Testis (tissue), 3 donors: ENCODE measurements around the gene TWIST2. TPM values are rescaled to one million over a fixed set of nuclear protein-coding genes. Genes with fewer than 3 reads are reported as not detected.

ENCODE experiments used
- DNase-seq: peaks from one replicate; pipeline ENCODE4 v3.0.0-alpha.2; 2019
- H3K27ac ChIP-seq, 2 donors: fragments of 200-600 bp; sonication (generic); one replicate each; pipeline ENCODE4 v1.5.1; 2019
- H3K27me3 ChIP-seq: fragments of 200-600 bp; sonication (generic); one replicate; pipeline ENCODE4 v1.5.1; 2019
- H3K36me3 ChIP-seq: fragments of 200-600 bp; sonication (generic); one replicate; pipeline ENCODE4 v1.5.1; 2017; ENCODE audit warnings: low read depth; ENCODE audit errors: missing control alignments
- H3K4me1 ChIP-seq: fragments of 200-600 bp; sonication (generic); one replicate; pipeline ENCODE4 v1.5.1; 2019
- H3K4me3 ChIP-seq, 2 donors: fragments of 200-600 bp; sonication (generic); one replicate each; pipeline ENCODE4 v1.5.1; 2017 to 2019
- H3K9me3 ChIP-seq: fragments of 200-600 bp; sonication (generic); one replicate; pipeline ENCODE4 v1.5.1; 2017
- POLR2A ChIP-seq: fragments of 450-650 bp; IDR thresholded peaks from one replicate; pipeline ENCODE4 v1.6.1; 2017; ENCODE audit warnings: antibody characterized with exemption, mild to moderate bottlenecking, moderate library complexity
- WGBS, 2 donors: methylation state at CpG; one replicate each; pipeline ENCODE4 v1.1.5; 2018; 5-methylcytosine and 5-hydroxymethylcytosine counted together
- intact Hi-C: fragments of 100-400 bp; cut with DNase I; formaldehyde crosslinking; loops from one replicate; pipeline ENCODE4 v1.15.1; 2023; ENCODE audit warnings: low total_unique reads
- polyA plus RNA-seq: library from polyadenylated mRNA; stranded (reverse); fragments of 350-450 nt; fragmentation: Illumina TruSeq; extraction: RNeasy Lipid Tissue Mini Kit (QIAGEN cat#74804); gene quantifications from one replicate; pipeline ENCODE4 v1.2.3, GENCODE V29; 2014; ENCODE audit warnings: low read depth, low replicate concordance; ENCODE audit not compliant: insufficient read depth
- total RNA-seq, 2 donors: library from RNA; depleted of rRNA; stranded (reverse); fragments of >200 nt; gene quantifications; one replicate each; pipeline ENCODE4 v1.2.3, GENCODE V29; 2016
- TF ChIP-seq, protein P1 (sequence below), 3 experiments: fragments of 450-650 bp in 2 of 3; fragments of 200-600 bp in 1 of 3; sonication (generic) in 1 of 3; IDR thresholded peaks; one replicate each; pipeline ENCODE4 v1.5.1; 2016 to 2019; ENCODE audit warnings: antibody characterized with exemption in 3 of 3, mild to moderate bottlenecking in 2 of 3, moderate library complexity in 1 of 3

Gene TWIST2
- total and polyA plus RNA-seq, 3 donors from 2014 or later: 5.0 to 11.3 (median 10.3) TPM

DNA sequence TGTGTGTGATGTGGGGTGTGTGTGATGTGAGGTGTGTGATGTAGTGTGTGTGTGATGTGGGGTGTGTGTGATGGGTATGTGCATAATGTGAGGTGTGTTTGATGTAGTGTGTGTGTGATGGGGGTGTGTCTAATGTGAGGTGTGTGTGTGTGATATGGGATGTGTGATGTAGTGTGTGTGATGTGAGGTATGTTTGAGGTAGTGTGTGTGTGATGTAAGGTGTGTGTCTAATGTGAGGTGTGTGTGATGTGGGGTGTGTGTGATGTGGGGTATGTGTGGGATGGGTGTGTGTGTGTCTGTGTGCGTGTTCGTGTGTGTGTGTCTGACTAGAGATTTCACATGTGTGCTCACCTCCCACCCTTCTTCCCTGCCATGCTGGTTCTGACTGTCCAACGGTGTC is 56.3 kb downstream of the TWIST2 start:
- intact Hi-C loops: no loop called here
- H3K27me3 ChIP-seq: no peaks in the 10 kb centered on the region
- TF ChIP-seq, protein P1, sequence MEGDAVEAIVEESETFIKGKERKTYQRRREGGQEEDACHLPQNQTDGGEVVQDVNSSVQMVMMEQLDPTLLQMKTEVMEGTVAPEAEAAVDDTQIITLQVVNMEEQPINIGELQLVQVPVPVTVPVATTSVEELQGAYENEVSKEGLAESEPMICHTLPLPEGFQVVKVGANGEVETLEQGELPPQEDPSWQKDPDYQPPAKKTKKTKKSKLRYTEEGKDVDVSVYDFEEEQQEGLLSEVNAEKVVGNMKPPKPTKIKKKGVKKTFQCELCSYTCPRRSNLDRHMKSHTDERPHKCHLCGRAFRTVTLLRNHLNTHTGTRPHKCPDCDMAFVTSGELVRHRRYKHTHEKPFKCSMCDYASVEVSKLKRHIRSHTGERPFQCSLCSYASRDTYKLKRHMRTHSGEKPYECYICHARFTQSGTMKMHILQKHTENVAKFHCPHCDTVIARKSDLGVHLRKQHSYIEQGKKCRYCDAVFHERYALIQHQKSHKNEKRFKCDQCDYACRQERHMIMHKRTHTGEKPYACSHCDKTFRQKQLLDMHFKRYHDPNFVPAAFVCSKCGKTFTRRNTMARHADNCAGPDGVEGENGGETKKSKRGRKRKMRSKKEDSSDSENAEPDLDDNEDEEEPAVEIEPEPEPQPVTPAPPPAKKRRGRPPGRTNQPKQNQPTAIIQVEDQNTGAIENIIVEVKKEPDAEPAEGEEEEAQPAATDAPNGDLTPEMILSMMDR (IDR thresholded peaks at IDR 0.05): no peak
- TF ChIP-seq POLR2A: no peak
- no peaks in the 10 kb centered on the region for H3K4me1 ChIP-seq
- 67 to 72% methylated on average over 3 of the region's 3 CpGs for WGBS, 2 donors
- no peaks in the 10 kb centered on the region for H3K9me3 ChIP-seq
- H3K4me3 ChIP-seq: no peak overlapping the region
- no peak overlapping the region for H3K27ac ChIP-seq
- no peak for DNase-seq
- H3K36me3 ChIP-seq: no peaks in the 10 kb centered on the region

DNA sequence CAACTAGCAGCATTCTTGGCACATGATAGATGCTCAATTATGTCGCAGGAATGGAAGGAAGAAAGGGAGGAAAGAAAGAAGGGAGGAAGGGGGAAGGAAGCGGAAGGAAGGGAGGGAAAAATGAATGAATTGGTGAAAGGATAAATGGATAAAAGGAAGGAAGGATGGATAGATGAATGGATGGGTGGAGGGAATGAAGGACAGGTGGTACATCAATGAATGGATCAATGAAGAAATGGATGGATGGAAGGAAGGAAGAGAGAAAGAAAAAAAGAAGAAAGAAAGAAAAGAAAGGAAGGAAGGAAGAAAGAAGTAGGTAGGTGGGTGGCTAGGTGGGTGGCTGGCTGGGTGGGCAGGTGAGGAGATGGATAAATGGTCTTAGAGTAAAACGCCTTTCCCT is 56.8 kb downstream of the TWIST2 start:
- no peak overlapping the region for H3K27ac ChIP-seq
- no peaks in the 10 kb centered on the region for H3K36me3 ChIP-seq
- H3K9me3 ChIP-seq: no peaks in the 10 kb centered on the region
- H3K27me3 ChIP-seq: no peaks in the 10 kb centered on the region
- 70 to 73% methylated on average over 3 of the region's 3 CpGs for WGBS, 2 donors
- DNase-seq: no peak
- no peak for TF ChIP-seq POLR2A
- TF ChIP-seq, protein P1 (IDR thresholded peaks at IDR 0.05): no peak
- no peak overlapping the region for H3K4me3 ChIP-seq
- intact Hi-C loops: no loop called here
- H3K4me1 ChIP-seq: peaks cover 3% of the 10 kb centered on the region

DNA sequence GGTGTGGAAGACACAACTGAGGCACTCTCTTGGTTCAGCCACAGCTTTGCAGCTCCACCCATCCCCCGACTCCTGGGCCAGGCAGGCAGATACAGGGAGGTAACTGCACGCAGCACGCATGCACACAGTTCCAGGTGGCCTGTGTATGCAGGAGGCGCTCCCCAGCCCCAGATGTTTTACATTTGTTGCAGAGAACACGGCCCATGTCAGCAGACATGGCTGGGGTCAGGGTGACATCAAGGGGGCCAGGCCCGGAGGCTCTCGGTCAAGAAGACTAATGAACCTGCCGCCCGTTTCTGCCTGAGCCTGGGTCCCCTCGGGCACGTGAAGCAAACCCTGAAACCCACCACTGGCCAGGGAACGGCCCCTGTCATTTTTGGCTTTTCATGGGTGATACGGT is 57.3 kb downstream of the TWIST2 start:
- H3K9me3 ChIP-seq: no peaks in the 10 kb centered on the region
- no peak for DNase-seq
- intact Hi-C loops: no loop called here
- H3K36me3 ChIP-seq: no peaks in the 10 kb centered on the region
- TF ChIP-seq POLR2A: no peak
- TF ChIP-seq, protein P1 (IDR thresholded peaks at IDR 0.05): no peak
- no peak overlapping the region for H3K4me3 ChIP-seq
- WGBS, 2 donors: 47 to 48% methylated on average over 8 to 13 of the region's 13 CpGs
- peaks cover 3% of the 10 kb centered on the region for H3K4me1 ChIP-seq
- H3K27me3 ChIP-seq: no peaks in the 10 kb centered on the region
- H3K27ac ChIP-seq: no peak overlapping the region

DNA sequence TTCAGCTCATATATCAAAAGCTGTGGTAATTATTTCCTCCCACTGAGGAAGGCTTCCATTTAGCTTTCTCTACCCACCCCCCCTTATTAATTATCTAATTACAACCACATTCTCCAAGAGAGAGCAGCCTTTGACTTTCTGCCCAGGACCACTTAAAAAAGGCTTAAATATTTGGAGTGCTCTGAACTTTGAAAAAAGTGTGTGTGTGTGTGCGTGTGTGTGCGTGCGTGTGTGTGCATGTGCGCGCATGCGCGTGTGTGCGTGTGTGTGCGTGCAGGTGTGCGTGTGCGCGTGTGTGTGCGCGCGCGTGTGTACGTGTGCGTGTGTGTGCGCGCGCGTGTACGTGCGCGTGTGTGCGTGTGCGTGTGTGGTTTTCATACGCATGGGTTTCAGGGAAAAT is 57.8 kb downstream of the TWIST2 start:
- no peak for DNase-seq
- TF ChIP-seq, protein P1 (IDR thresholded peaks at IDR 0.05): no peak
- no peak for TF ChIP-seq POLR2A
- intact Hi-C loops: no loop called here
- 70 to 72% methylated on average over 28 of the region's 28 CpGs for WGBS, 2 donors
- no peak overlapping the region for H3K4me3 ChIP-seq
- peaks cover 3% of the 10 kb centered on the region for H3K4me1 ChIP-seq
- no peak overlapping the region for H3K27ac ChIP-seq
- no peaks in the 10 kb centered on the region for H3K27me3 ChIP-seq
- H3K9me3 ChIP-seq: no peaks in the 10 kb centered on the region
- H3K36me3 ChIP-seq: no peaks in the 10 kb centered on the region

DNA sequence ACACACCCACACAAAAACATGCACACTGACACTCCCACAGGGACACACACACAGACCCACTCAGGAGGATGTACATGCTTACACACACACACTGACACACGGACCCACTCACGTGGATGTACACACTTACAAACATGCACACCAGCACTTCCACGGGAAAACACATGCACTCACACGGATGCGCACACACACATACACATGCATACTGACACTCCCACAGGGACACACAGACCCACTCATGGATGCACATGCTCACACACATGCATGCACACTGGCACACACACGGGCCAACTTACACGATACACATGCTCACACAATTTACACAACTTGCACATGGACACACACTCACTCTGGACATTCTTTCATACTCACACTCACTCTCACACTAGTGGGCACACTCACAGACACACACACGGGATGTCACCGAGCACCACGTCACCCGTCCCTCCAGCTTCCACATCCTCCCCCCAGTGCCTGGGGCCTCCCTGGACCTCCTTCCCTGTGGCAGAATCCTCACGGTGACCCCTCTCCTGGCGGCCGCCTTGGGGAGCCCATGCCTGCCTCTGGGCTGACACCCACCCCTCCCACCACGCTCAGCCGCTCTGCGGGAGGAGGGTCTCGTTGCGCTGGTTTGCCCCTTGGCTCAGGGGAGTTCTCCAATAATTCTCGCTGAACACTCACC is 58.5 kb downstream of the TWIST2 start:
- WGBS, 2 donors: 63 to 75% methylated on average over 15 to 20 of the region's 20 CpGs
- DNase-seq: no peak
- no peak for TF ChIP-seq POLR2A
- TF ChIP-seq, protein P1 (IDR thresholded peaks at IDR 0.05): no peak
- H3K4me3 ChIP-seq: no peak overlapping the region
- intact Hi-C loops: no loop called here
- no peaks in the 10 kb centered on the region for H3K36me3 ChIP-seq
- peaks cover 3% of the 10 kb centered on the region for H3K4me1 ChIP-seq
- H3K9me3 ChIP-seq: no peaks in the 10 kb centered on the region
- H3K27ac ChIP-seq: no peak overlapping the region
- no peaks in the 10 kb centered on the region for H3K27me3 ChIP-seq
